ENCODE results near the gene RACK1.

DNA sequence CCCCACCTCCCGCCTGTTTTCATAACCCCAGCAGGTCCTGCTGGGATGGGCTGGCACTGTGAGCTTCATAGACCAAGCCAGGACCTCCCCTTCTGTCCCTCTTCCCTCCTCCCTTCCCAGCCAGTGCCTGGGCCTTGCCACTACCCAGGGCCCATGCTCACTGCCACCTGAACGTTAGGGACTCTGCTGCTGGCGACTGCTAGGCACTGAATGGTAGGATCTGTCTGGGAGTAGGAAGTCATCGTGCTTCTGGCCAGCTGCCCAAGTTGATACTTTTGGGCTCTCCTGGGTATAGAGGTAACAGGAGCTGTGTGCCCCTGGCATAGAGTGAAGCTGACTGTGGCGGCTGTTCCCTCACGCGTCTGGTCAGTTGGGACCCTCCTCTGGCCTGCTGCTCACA, 12.3 kb downstream of the RACK1 start:
- TF ChIP-seq BHLHE40 (IDR thresholded peaks at IDR 0.05; ENCODE audit: borderline replicate concordance) (no peak), FOXK2 (IDR thresholded peaks at IDR 0.05) (no peak), FOXA1 (IDR thresholded peaks at IDR 0.05) (no peak), HDGF (IDR thresholded peaks at IDR 0.05; ENCODE audit: borderline replicate concordance) (no peak), L3MBTL2 (conservative IDR thresholded peaks at IDR 0.05) (no peak), TARDBP (IDR thresholded peaks at IDR 0.05) (no peak)
